ENCODE data around the gene ZNF485.

GRCh38 chr10:43628956-43629355, 22.7 kb downstream of the ZNF485 start:
- TF ChIP-seq CTCF (IDR thresholded peaks at IDR 0.05; ENCODE audit: low read depth, low read length) (no peak), EZH2phosphoT487 (IDR thresholded peaks at IDR 0.05; ENCODE audit: low read depth) (no peak)

All from OCI-LY3 (cell line).